B cell (primary cell): ENCODE results near the gene HOTAIR. TPM values are rescaled to one million over a fixed set of nuclear protein-coding genes. Genes with fewer than 3 reads are reported as not detected.

Experiments used
- ATAC-seq: fragments of 200-7000 bp; cut with Tn5 transposase; one replicate; pipeline ENCODE4 v1.10.0; 2021; ENCODE audit warnings: low read depth, mild to moderate bottlenecking, moderate number of reproducible peaks, moderate library complexity
- CTCF ChIA-PET: fragments of 350-600 bp; sonication (Branson Sonifier 250); formaldehyde crosslinking; loops from one replicate; lab custom pipeline; 2021; ENCODE audit warnings: antibody characterized with exemption, inconsistent platforms; lab: Charles Lee
- POLR2A ChIA-PET: fragments of 350-600 bp; sonication (Branson Sonifier 250); formaldehyde crosslinking; loops from one replicate; lab custom pipeline; 2021; ENCODE audit warnings: antibody characterized with exemption; lab: Charles Lee
- DNase-seq: peaks from one replicate; pipeline ENCODE4 v3.0.0; 2013
- H2AFZ ChIP-seq: 2 replicates; pipeline ENCODE4 v1.6.1; 2012; ENCODE audit warnings: mild to moderate bottlenecking, low read depth, low read length; ENCODE audit not compliant: insufficient read depth, poor library complexity, severe bottlenecking
- H3K27ac ChIP-seq, 2 donors: 1 replicate in 1 of 2; 2 replicates in 1 of 2; pipeline ENCODE4 v1.5.1; 2012 to 2013; ENCODE audit warnings: low read length in 2 of 2, mild to moderate bottlenecking in 2 of 2, moderate library complexity in 1 of 2
- H3K27me3 ChIP-seq, 4 experiments: fragments of 200-600 bp in 1 of 4; sonication (generic) in 1 of 4; replicated peaks in 1 of 4; 1 replicate in 2 of 4; 2 replicates in 2 of 4; pipeline versions ENCODE4 v1.6.1 to v1.7.0; 2013 to 2016; ENCODE audit warnings: low read length in 3 of 4, mild to moderate bottlenecking in 2 of 4, mixed read lengths in 1 of 4, moderate library complexity in 1 of 4; ENCODE audit not compliant: insufficient read depth in 4 of 4, control insufficient read depth in 3 of 4; ENCODE audit errors: control extremely low read depth in 1 of 4
- H3K36me3 ChIP-seq, 2 experiments: replicated peaks in 1 of 2; 1 replicate in 1 of 2; 2 replicates in 1 of 2; pipeline versions ENCODE4 v1.6.1 to v1.7.1; 2013; ENCODE audit warnings: low read length in 1 of 2; ENCODE audit not compliant: insufficient read depth in 2 of 2, control insufficient read depth in 1 of 2; ENCODE audit errors: control extremely low read depth in 1 of 2, extremely low read depth in 1 of 2
- H3K4me1 ChIP-seq, 2 donors: fragments of 200-600 bp in 1 of 2; sonication (generic) in 1 of 2; 1 replicate in 1 of 2; 2 replicates in 1 of 2; pipeline versions ENCODE4 v1.5.1 to v1.6.1; 2013 to 2017; ENCODE audit warnings: low read length in 2 of 2; ENCODE audit not compliant: control insufficient read depth in 2 of 2, insufficient read depth in 2 of 2
- H3K4me2 ChIP-seq: replicated peaks from 2 replicates; pipeline ENCODE3; 2012; ENCODE audit warnings: mild to moderate bottlenecking, low read depth, low read length; ENCODE audit not compliant: poor library complexity, severe bottlenecking
- H3K4me3 ChIP-seq, 5 experiments: fragments of 200-600 bp in 1 of 5; sonication (generic) in 1 of 5; 1 replicate in 3 of 5; 2 replicates in 2 of 5; pipeline versions ENCODE4 v1.5.1 to v1.7.0; 2011 to 2016; ENCODE audit warnings: low read length in 4 of 5, mild to moderate bottlenecking in 4 of 5, low read depth in 2 of 5, control low read depth in 1 of 5, moderate library complexity in 1 of 5; ENCODE audit not compliant: insufficient read depth in 1 of 5; ENCODE audit errors: control extremely low read depth in 1 of 5, extremely low read depth in 1 of 5
- H3K79me2 ChIP-seq: fragments of 200-600 bp; sonication (generic); one replicate; pipeline ENCODE4 v1.6.0; 2016; ENCODE audit warnings: low read length; ENCODE audit not compliant: control insufficient read depth, insufficient read depth
- H3K9ac ChIP-seq: fragments of 200-600 bp; sonication (generic); 2 replicates; pipeline ENCODE4 v1.6.1; 2017; ENCODE audit warnings: mild to moderate bottlenecking, low read length, moderate library complexity
- H3K9me3 ChIP-seq, 3 donors: one replicate each; pipeline versions ENCODE4 v1.6.1 to v1.7.1; 2013; ENCODE audit warnings: low read length in 2 of 3; ENCODE audit not compliant: control insufficient read depth in 2 of 3, insufficient read depth in 1 of 3; ENCODE audit errors: control extremely low read depth in 1 of 3
- H4K20me1 ChIP-seq: 2 replicates; pipeline ENCODE4 v1.6.0; 2012; ENCODE audit warnings: mild to moderate bottlenecking, low read length; ENCODE audit not compliant: insufficient read depth, control insufficient read depth, poor library complexity, severe bottlenecking
- H3K27ac Mint-ChIP-seq: one replicate; pipeline ENCODE4 v1.8.0; 2021; ENCODE audit warnings: mixed read lengths
- H3K27me3 Mint-ChIP-seq: one replicate; pipeline ENCODE4 v1.8.0; 2021; ENCODE audit warnings: mixed read lengths
- H3K4me1 Mint-ChIP-seq: one replicate; pipeline ENCODE4 v1.8.0; 2021; ENCODE audit warnings: mixed read lengths
- H3K4me3 Mint-ChIP-seq: one replicate; pipeline ENCODE4 v1.8.0; 2021; ENCODE audit warnings: mixed read lengths
- H3K9me3 Mint-ChIP-seq: one replicate; pipeline ENCODE4 v1.8.0; 2022; ENCODE audit warnings: mixed read lengths; ENCODE audit not compliant: insufficient read depth
- EZH2 ChIP-seq: IDR thresholded peaks from 2 replicates; pipeline ENCODE4 v1.6.1; 2012; ENCODE audit warnings: borderline replicate concordance, low read depth, mild to moderate bottlenecking, moderate library complexity, low read length; ENCODE audit not compliant: insufficient read depth, poor library complexity, severe bottlenecking
- WGBS: methylation state at CpG from one replicate; pipeline ENCODE4 v1.1.5; 2013; ENCODE audit warnings: missing lambda C conversion rate; ENCODE audit not compliant: insufficient coverage; 5-methylcytosine and 5-hydroxymethylcytosine counted together
- intact Hi-C: fragments of 100-400 bp; cut with micrococcal nuclease; formaldehyde crosslinking; loops from one replicate; pipeline ENCODE4 v1.10.0; 2022
- polyA plus RNA-seq: library from polyadenylated mRNA; depleted of rRNA; stranded (reverse); fragments of >200 nt; gene quantifications from 2 replicates; pipeline ENCODE4 v1.2.3, GENCODE V29; 2012
- total RNA-seq, 2 donors: library from RNA; stranded (reverse); fragments of 120-200 nt in 1 of 2; gene quantifications; 1 replicate in 1 of 2; 2 replicates in 1 of 2; pipeline versions ENCODE4 v1.2.3 to v1.2.4, GENCODE V29; 2013 to 2022
- TF ChIP-seq, protein P1 (sequence below): fragments of 200-600 bp; IDR thresholded peaks from one replicate; pipeline ENCODE4 v1.8.0; 2022; ENCODE audit warnings: antibody characterized with exemption, mild to moderate bottlenecking

Gene HOTAIR
- total and polyA plus RNA-seq, 2 donors (not counting 1 experiment from before 2014, with no cell fraction given): not detected

- peaks cover 86% of the 10 kb centered on the region for H3K27me3 Mint-ChIP-seq
- no peak overlapping the region for H2AFZ ChIP-seq
- H3K4me2 ChIP-seq: no peak overlapping the region
- peaks cover 26 to 36% of the 10 kb centered on the region in 2 donors for H3K4me1 ChIP-seq
- no peaks in the 10 kb centered on the region for H3K36me3 ChIP-seq
- ATAC-seq (no peak), DNase-seq (no peak)
- no peaks in the 10 kb centered on the region for H3K9me3 Mint-ChIP-seq
- H3K4me3 ChIP-seq: no peak overlapping the region
- H3K9me3 ChIP-seq: peaks cover 0 to 80% (median 12%) of the 10 kb centered on the region in 3 donors
- peaks cover 13% of the 10 kb centered on the region for H3K4me1 Mint-ChIP-seq
- POLR2A ChIA-PET: no interaction called here
- no peaks in the 10 kb centered on the region for H4K20me1 ChIP-seq
- H3K4me3 Mint-ChIP-seq: no peak overlapping the region
- WGBS: 9% methylated on average over 17 of the region's 26 CpGs
- TF ChIP-seq EZH2: peak; percentile 61
- TF ChIP-seq, protein P1, sequence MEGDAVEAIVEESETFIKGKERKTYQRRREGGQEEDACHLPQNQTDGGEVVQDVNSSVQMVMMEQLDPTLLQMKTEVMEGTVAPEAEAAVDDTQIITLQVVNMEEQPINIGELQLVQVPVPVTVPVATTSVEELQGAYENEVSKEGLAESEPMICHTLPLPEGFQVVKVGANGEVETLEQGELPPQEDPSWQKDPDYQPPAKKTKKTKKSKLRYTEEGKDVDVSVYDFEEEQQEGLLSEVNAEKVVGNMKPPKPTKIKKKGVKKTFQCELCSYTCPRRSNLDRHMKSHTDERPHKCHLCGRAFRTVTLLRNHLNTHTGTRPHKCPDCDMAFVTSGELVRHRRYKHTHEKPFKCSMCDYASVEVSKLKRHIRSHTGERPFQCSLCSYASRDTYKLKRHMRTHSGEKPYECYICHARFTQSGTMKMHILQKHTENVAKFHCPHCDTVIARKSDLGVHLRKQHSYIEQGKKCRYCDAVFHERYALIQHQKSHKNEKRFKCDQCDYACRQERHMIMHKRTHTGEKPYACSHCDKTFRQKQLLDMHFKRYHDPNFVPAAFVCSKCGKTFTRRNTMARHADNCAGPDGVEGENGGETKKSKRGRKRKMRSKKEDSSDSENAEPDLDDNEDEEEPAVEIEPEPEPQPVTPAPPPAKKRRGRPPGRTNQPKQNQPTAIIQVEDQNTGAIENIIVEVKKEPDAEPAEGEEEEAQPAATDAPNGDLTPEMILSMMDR: no peak
- peaks cover 0 to 96% (median 91%) of the 10 kb centered on the region in 4 experiments for H3K27me3 ChIP-seq
- H3K9ac ChIP-seq: no peak overlapping the region
- intact Hi-C loops: no loop called here
- no peaks in the 10 kb centered on the region for H3K79me2 ChIP-seq
- CTCF ChIA-PET: no interaction called here
- peak overlapping the region; percentile 65 for H3K27ac Mint-ChIP-seq
- H3K27ac ChIP-seq: no peak overlapping the region
Measured at GRCh38 chr12:53982648-53983567, 8.2 kb upstream of the HOTAIR start.
